Frontal cortex (tissue), 4 donors: ENCODE measurements around the gene HYDIN. TPM values are rescaled to one million over a fixed set of nuclear protein-coding genes. Genes with fewer than 3 reads are reported as not detected.
"Not testable (repeated sequence)": the region's sequence is repeated elsewhere in the genome, so short reads cannot be mapped to it uniquely, and the experiment has no call there.

Experiments used
- DNase-seq, 2 donors: peaks; one replicate each; pipeline ENCODE4 v3.0.0; 2012; ENCODE audit warnings: low spot score in 2 of 2
- FAIRE-seq: peaks from 2 replicates; lab custom pipeline; 2012; peaks lifted over from hg19 to GRCh38; lab: Jason Lieb, UNC
- total RNA-seq: library from RNA; depleted of rRNA; stranded (reverse); fragments of >200 nt; gene quantifications from one replicate; pipeline ENCODE4 v1.2.3, GENCODE V29; 2014
- donor health status: control.
- donor health status: control.
- donor health status: control.

HYDIN gene
- total RNA-seq, 1 donor from 2014 or later: 19.2 TPM

- not testable (repeated sequence) for FAIRE-seq, DNase-seq
Measured at GRCh38 chr16:71019067-71019682, 211.3 kb downstream of the HYDIN start.

- not testable (repeated sequence) for FAIRE-seq, DNase-seq
Measured at GRCh38 chr16:71015419-71015818, 215.1 kb downstream of the HYDIN start.

- DNase-seq, FAIRE-seq: not testable (repeated sequence)
Measured at GRCh38 chr16:71009440-71010223, 220.9 kb downstream of the HYDIN start.

DNA sequence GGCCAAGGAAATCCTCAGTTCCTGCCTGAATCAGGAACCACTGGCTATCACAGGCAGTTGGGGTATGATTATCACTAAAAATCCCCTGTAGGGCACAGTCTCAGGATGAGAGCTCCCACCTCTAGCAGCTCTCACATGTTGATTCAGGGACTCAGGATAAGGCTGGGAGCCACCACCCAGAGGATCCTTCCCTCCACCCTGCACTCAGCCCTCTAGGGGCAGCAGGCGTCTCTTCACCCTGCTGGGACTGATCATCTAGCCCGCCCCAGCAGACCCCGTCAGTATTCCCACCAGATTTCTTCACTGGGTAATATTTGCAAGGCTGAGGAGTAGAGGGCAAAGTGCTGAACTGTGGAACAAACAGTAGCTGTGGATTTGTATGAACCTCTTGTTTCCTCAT, 224.0 kb downstream of the HYDIN start:
- FAIRE-seq: not testable (repeated sequence)

GRCh38 chr16:70999735-71000134, 230.8 kb downstream of the HYDIN start:
- not testable (repeated sequence) for FAIRE-seq, DNase-seq

More for the DNA sequence above, 224.0 kb downstream of the HYDIN start:
- DNase-seq: not testable (repeated sequence)

GRCh38 chr16:70995799-70996198, 234.7 kb downstream of the HYDIN start:
- not testable (repeated sequence) for FAIRE-seq, DNase-seq

- not testable (repeated sequence) for FAIRE-seq, DNase-seq
Measured at GRCh38 chr16:70992511-70992910, 238.0 kb downstream of the HYDIN start.

GRCh38 chr16:70987019-70987715, 243.4 kb downstream of the HYDIN start:
- FAIRE-seq, DNase-seq: not testable (repeated sequence)

GRCh38 chr16:70984675-70985074, 245.8 kb downstream of the HYDIN start:
- FAIRE-seq, DNase-seq: not testable (repeated sequence)

DNA sequence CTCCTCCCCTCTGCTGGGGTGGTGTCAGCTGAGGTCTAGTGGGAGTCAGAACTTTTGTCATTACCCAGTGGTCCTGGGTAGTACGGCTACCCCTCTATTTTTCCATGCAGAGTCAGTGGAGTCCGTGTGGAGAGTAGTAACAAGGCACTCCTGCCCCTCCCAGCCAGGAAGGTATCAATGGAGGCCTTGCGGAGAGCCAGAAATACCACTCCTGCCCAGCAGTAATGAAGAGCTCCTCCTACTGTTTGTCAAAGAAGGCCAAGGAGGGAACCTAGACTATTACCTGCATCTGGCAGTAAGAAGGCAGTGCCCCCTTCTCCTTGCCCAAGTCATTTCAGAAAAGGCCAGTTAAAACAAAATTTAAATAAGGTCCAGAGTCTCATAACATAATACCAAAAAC, 262.2 kb downstream of the HYDIN start:
- not testable (repeated sequence) for DNase-seq, FAIRE-seq

DNA sequence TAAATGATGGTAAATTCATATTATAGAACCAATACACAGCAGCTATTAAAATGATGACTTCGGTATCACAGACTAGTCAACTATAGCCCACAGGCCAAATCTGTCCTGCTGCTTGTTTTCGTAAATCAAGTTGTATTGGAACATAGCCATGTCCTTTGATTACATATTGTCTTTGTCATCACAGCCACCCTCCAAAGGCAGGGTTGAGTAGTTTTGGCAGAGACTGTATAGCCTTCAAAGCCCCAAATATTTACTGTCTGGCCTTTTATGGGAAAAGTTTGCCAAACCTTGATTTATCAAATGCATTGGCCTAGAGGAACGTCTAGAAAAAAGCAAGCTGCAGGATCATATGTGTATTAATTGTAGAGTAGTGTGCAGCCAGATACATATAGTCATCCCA, 270.4 kb downstream of the HYDIN start:
- not testable (repeated sequence) for FAIRE-seq, DNase-seq

DNA sequence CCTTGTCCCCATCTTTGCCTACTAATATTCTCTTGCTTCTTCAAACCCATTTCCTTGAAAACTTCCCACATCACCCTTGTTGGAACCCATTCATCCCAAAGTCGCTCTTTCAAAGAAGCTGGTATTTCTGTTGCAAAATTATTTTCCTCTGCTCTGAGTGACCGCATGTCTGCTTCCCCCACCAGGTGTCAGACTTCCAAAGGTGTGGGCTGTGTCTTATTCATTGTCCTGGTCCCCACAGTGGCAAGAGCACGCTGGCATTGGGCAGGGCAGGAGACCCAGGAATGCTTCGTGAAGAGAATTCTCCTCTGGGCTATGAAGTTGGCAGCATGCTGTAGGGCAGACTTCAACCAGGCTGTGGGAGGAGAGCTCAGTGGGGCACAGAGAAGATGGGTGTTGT, 275.6 kb downstream of the HYDIN start:
- not testable (repeated sequence) for DNase-seq

GRCh38 chr16:70953824-70954223, 276.7 kb downstream of the HYDIN start:
- DNase-seq: not testable (repeated sequence)

More for the DNA sequence above, 275.6 kb downstream of the HYDIN start:
- not testable (repeated sequence) for FAIRE-seq

GRCh38 chr16:70943551-70943950, 287.0 kb downstream of the HYDIN start:
- FAIRE-seq, DNase-seq: not testable (repeated sequence)

More at GRCh38 chr16:70953824-70954223, 276.7 kb downstream of the HYDIN start:
- FAIRE-seq: not testable (repeated sequence)

DNA sequence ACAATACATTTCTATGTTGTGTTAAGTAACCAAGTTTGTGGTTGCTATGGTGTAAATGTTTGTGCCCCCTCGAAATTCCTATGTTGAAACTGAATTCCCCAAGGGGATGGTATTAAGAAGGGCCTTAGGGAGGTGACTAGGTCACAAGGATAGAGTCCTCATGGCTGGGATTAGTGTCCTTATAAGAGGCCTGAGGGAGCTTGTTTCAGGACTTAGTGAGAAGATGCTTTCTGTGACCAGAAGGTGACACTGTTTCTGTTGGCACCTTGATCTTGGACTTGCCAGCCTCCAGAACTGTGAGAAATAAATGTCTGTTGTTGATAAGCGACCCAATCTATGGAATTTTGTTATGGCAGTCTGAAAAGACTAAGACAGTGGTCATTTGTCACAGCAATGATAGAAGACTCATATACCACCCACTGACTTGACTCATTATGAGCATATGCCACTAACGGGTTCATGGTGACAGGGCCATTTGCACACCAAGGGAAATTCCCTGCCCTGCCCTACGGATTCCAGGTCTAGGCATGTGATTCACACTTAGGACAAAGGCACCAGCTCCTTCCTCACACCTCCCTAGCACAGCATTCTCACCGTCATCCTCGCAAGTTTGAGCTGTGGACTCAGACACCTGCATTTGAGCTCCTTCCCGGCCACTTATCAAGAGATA, 290.7 kb downstream of the HYDIN start:
- DNase-seq, FAIRE-seq: not testable (repeated sequence)

GRCh38 chr16:70936781-70937525, 293.6 kb downstream of the HYDIN start:
- not testable (repeated sequence) for DNase-seq, FAIRE-seq

DNA sequence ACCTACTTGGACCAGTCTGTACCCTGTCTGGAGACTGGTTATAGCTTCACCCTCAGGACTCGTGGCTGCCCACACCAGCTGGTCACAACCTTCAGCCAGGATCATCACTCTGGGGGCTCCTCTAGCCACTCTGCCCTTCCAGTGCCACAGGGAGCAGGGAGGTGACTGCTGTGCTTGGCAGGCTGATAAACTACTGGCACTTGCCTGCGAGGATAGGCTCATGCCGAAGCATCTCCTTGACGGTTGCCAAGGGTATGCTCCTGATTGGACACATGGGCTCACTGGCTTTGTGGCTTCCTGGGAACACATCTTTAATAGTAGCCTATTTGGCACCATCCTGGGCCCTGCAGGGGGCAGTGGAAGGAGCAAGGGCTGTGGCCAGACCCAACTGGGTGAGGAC, 295.2 kb downstream of the HYDIN start:
- not testable (repeated sequence) for FAIRE-seq, DNase-seq

- not testable (repeated sequence) for DNase-seq, FAIRE-seq
Measured at GRCh38 chr16:70933746-70934145, 296.8 kb downstream of the HYDIN start.

GRCh38 chr16:70930757-70931156, 299.8 kb downstream of the HYDIN start:
- FAIRE-seq, DNase-seq: not testable (repeated sequence)
